Endometrial microvascular endothelial cells (primary cell): ENCODE measurements around the gene TBC1D19. TPM values are rescaled to one million over a fixed set of nuclear protein-coding genes. Genes with fewer than 3 reads are reported as not detected.
"Not testable (repeated sequence)": the region's sequence is repeated elsewhere in the genome, so short reads cannot be mapped to it uniquely, and the experiment has no call there.

Source experiments
- in situ Hi-C: cut with HindIII; loops from 2 replicates; pipeline ENCODE4 v1.10.0; 2017; ENCODE audit warnings: low sequenced_read_pairs, low pct_unique_long_range_greater_than_20kb; ENCODE audit errors: inconsistent ontology term
- total RNA-seq: library from RNA; depleted of rRNA; stranded (reverse); fragments of >200 nt; gene quantifications from one replicate; pipeline ENCODE4 v1.2.3, GENCODE V29; 2015; ENCODE audit errors: inconsistent ontology term

Gene TBC1D19
- 4.2 TPM for total RNA-seq

- in situ Hi-C loops = no loop called here
Measured at GRCh38 chr4:26583865-26584652, at the start of gene TBC1D19. TSS of gene TBC1D19 (plus strand) at chr4:26584084. CDS start at chr4:26584194, 110 bp downstream.

GRCh38 chr4:26542991-26543390, 40.9 kb upstream of the TBC1D19 start:
- in situ Hi-C loops = no loop called here

- in situ Hi-C loops = no loop called here
Measured at GRCh38 chr4:26544421-26544820, 39.5 kb upstream of the TBC1D19 start.

- in situ Hi-C loops = not testable (repeated sequence)
Measured at GRCh38 chr4:26548379-26548778, 35.5 kb upstream of the TBC1D19 start.

GRCh38 chr4:26557164-26557563, 26.7 kb upstream of the TBC1D19 start:
- in situ Hi-C loops = no loop called here

GRCh38 chr4:26558166-26558895, 25.6 kb upstream of the TBC1D19 start:
- in situ Hi-C loops = no loop called here

GRCh38 chr4:26566133-26566532, 17.8 kb upstream of the TBC1D19 start:
- in situ Hi-C loops = no loop called here

GRCh38 chr4:26568446-26568994, 15.4 kb upstream of the TBC1D19 start:
- in situ Hi-C loops = no loop called here

GRCh38 chr4:26570596-26570995, 13.3 kb upstream of the TBC1D19 start:
- in situ Hi-C loops = no loop called here

GRCh38 chr4:26573389-26573794, 10.5 kb upstream of the TBC1D19 start:
- in situ Hi-C loops = no loop called here

- in situ Hi-C loops = no loop called here
Measured at GRCh38 chr4:26574563-26574962, 9.3 kb upstream of the TBC1D19 start.

GRCh38 chr4:26576231-26576739, 7.6 kb upstream of the TBC1D19 start:
- in situ Hi-C loops = no loop called here

GRCh38 chr4:26577066-26577465, 6.8 kb upstream of the TBC1D19 start:
- in situ Hi-C loops = no loop called here

GRCh38 chr4:26579169-26579568, 4.7 kb upstream of the TBC1D19 start:
- in situ Hi-C loops = no loop called here

- in situ Hi-C loops = not testable (repeated sequence)
Measured at GRCh38 chr4:26581341-26581740, 2.5 kb upstream of the TBC1D19 start.

GRCh38 chr4:26583538-26583864, 383 bp upstream of the TBC1D19 start:
- in situ Hi-C loops = no loop called here

- in situ Hi-C loops = no loop called here
Measured at GRCh38 chr4:26584725-26585124, 841 bp downstream of the TBC1D19 start.

- in situ Hi-C loops = no loop called here
Measured at GRCh38 chr4:26589705-26590104, 5.8 kb downstream of the TBC1D19 start.

GRCh38 chr4:26590639-26591038, 6.8 kb downstream of the TBC1D19 start:
- in situ Hi-C loops = no loop called here

GRCh38 chr4:26593557-26593956, 9.7 kb downstream of the TBC1D19 start:
- in situ Hi-C loops = not testable (repeated sequence)
